OCI-LY7 (cell line): Measurements from ENCODE around the gene OR51B6. TPM values are rescaled to one million over a fixed set of nuclear protein-coding genes. Genes with fewer than 3 reads are reported as not detected.
"Not testable (repeated sequence)": the region's sequence is repeated elsewhere in the genome, so short reads cannot be mapped to it uniquely, and the experiment has no call there.

Experiments used
- BruUV-seq: library from RNA; stranded (reverse); fragments of 400-500 nt; replicated peaks from 2 replicates; lab custom pipeline; 2021; lab: Mats Ljungman, UMichigan
- CTCF ChIA-PET: fragments of 300-600 bp; sonication (Branson Sonifier 250); formaldehyde crosslinking; loops from one replicate; lab custom pipeline; 2022; ENCODE audit warnings: antibody characterized with exemption; ENCODE audit not compliant: unreplicated experiment; lab: Charles Lee
- POLR2A ChIA-PET: fragments of 300-600 bp; sonication (Branson Sonifier 250); formaldehyde crosslinking; loops from one replicate; lab custom pipeline; 2022; ENCODE audit warnings: antibody characterized with exemption; lab: Charles Lee
- DNase-seq: peaks from one replicate; pipeline ENCODE4 v3.0.0-alpha.2; 2015; ENCODE audit warnings: low spot score
- H2AFZ ChIP-seq: fragments of 200-600 bp; sonication (generic), shearing (Covaris generic); 2 replicates; pipeline ENCODE4 v1.6.1; 2014; ENCODE audit warnings: mild to moderate bottlenecking, antibody characterized with exemption, low read length, moderate library complexity
- H3K27ac ChIP-seq: fragments of 200-600 bp; sonication (generic); 2 replicates; pipeline ENCODE4 v1.5.1; 2014; ENCODE audit warnings: mixed run types, low read depth, mild to moderate bottlenecking, moderate library complexity, low read length, inconsistent platforms; ENCODE audit not compliant: poor library complexity, severe bottlenecking
- H3K36me3 ChIP-seq: fragments of 200-600 bp; sonication (generic); 2 replicates; pipeline ENCODE4 v1.6.1; 2014; ENCODE audit warnings: mild to moderate bottlenecking, antibody characterized with exemption, low read length, moderate library complexity, mixed read lengths; ENCODE audit not compliant: insufficient read depth
- H3K4me1 ChIP-seq: fragments of 200-600 bp; sonication (generic); 2 replicates; pipeline ENCODE4 v1.5.1; 2014; ENCODE audit warnings: mild to moderate bottlenecking, low read length; ENCODE audit not compliant: insufficient read depth, poor library complexity, severe bottlenecking
- H3K4me2 ChIP-seq: fragments of 200-600 bp; sonication (generic); 2 replicates; pipeline ENCODE4 v1.6.1; 2014; ENCODE audit warnings: mild to moderate bottlenecking, low read length
- H3K4me3 ChIP-seq: fragments of 200-600 bp; sonication (generic); 2 replicates; pipeline ENCODE4 v1.5.1; 2014; ENCODE audit warnings: mild to moderate bottlenecking, low read depth, low read length; ENCODE audit not compliant: poor library complexity, severe bottlenecking
- H3K79me2 ChIP-seq: fragments of 200-600 bp; sonication (generic); 2 replicates; pipeline ENCODE4 v1.6.1; 2016; ENCODE audit warnings: low read depth, mild to moderate bottlenecking, low read length, moderate library complexity, mixed read lengths; ENCODE audit not compliant: insufficient read depth
- H3K9me2 ChIP-seq: fragments of 200-600 bp; sonication (generic); 2 replicates; pipeline ENCODE4 v1.6.1; 2016; ENCODE audit warnings: mild to moderate bottlenecking, low read length, mixed read lengths; ENCODE audit not compliant: insufficient read depth
- H3K9me3 ChIP-seq: fragments of 200-600 bp; sonication (generic); 2 replicates; pipeline ENCODE4 v1.6.1; 2014; ENCODE audit warnings: mild to moderate bottlenecking, mixed run types, low read length, mixed read lengths
- H4K20me1 ChIP-seq: fragments of 200-600 bp; sonication (generic); 2 replicates; pipeline ENCODE4 v1.6.1; 2014; ENCODE audit warnings: mild to moderate bottlenecking, antibody characterized with exemption, low read length, moderate library complexity, mixed read lengths; ENCODE audit not compliant: insufficient read depth
- EZH2phosphoT487 ChIP-seq: fragments of 200-600 bp; sonication (generic); IDR thresholded peaks from 2 replicates; pipeline ENCODE4 v1.6.1; 2018; ENCODE audit warnings: low read depth, borderline replicate concordance, mild to moderate bottlenecking, mixed run types, antibody characterized with exemption, low read length, moderate library complexity, mixed read lengths
- intact Hi-C: fragments of 100-400 bp; cut with micrococcal nuclease; formaldehyde crosslinking; loops from one replicate; pipeline ENCODE4 v1.10.0; 2022; ENCODE audit not compliant: unreplicated experiment
- total RNA-seq, 2 experiments: library from RNA; depleted of rRNA in 1 of 2; stranded (reverse); fragments of >200 nt in 1 of 2; shearing (Covaris generic) in 1 of 2; gene quantifications; 2 replicates each; pipeline ENCODE4 v1.2.3, GENCODE V29; 2014 to 2022
- TF ChIP-seq, protein P1 (sequence below): fragments of 200-600 bp; sonication (generic); conservative IDR thresholded peaks from 2 replicates; pipeline ENCODE4 v1.5.1; 2014; ENCODE audit warnings: mild to moderate bottlenecking, antibody characterized with exemption, low read length, moderate library complexity, mixed read lengths

OR51B6 gene
- total RNA-seq, 2 experiments from 2014 or later = not detected

DNA sequence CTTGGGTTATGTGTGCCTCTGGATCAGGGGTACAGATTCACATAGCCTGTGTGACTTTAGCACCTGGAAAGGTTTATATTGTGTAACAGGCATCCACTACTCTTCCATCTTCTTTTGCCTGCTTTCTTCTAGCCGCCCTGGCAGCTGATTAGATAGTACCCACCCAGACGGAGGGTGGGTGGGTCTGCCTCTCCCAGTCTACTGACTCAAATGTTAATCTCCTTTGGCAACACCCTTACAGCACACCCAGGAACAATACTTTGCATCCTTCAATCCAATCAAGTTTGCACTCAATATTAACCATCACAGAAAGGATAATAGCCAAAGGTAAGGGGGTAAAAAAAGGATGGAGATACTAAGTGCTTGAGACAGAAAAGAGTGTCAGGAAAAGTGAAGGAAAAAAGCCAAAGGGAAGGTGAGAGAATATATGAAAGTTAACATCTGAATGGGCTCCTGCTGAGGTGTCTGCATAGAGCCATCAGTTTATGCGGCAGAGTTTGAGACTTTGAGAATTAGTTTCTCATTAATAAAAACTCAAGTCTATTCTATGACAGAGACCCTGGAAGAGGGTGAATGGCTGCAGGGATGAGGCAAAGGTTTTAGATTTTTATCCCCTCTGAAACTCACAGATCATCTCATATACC lies 2.6 kb upstream of the OR51B6 start:
- H4K20me1 ChIP-seq = no peaks in the 10 kb centered on the region
- no peaks in the 10 kb centered on the region for H3K9me2 ChIP-seq
- no peak for TF ChIP-seq EZH2phosphoT487
- TF ChIP-seq, protein P1, sequence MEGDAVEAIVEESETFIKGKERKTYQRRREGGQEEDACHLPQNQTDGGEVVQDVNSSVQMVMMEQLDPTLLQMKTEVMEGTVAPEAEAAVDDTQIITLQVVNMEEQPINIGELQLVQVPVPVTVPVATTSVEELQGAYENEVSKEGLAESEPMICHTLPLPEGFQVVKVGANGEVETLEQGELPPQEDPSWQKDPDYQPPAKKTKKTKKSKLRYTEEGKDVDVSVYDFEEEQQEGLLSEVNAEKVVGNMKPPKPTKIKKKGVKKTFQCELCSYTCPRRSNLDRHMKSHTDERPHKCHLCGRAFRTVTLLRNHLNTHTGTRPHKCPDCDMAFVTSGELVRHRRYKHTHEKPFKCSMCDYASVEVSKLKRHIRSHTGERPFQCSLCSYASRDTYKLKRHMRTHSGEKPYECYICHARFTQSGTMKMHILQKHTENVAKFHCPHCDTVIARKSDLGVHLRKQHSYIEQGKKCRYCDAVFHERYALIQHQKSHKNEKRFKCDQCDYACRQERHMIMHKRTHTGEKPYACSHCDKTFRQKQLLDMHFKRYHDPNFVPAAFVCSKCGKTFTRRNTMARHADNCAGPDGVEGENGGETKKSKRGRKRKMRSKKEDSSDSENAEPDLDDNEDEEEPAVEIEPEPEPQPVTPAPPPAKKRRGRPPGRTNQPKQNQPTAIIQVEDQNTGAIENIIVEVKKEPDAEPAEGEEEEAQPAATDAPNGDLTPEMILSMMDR = no peak
- H3K4me3 ChIP-seq = no peak overlapping the region
- no TSS peak for BruUV-seq
- no peaks in the 10 kb centered on the region for H3K4me1 ChIP-seq
- ChIA-PET CTCF (no interaction called here), POLR2A (no interaction called here)
- H2AFZ ChIP-seq = no peak overlapping the region
- H3K9me3 ChIP-seq = no peaks in the 10 kb centered on the region
- no peak overlapping the region for H3K27ac ChIP-seq
- DNase-seq = no peak
- no peaks in the 10 kb centered on the region for H3K36me3 ChIP-seq
- H3K4me2 ChIP-seq = no peak overlapping the region
- H3K79me2 ChIP-seq = no peaks in the 10 kb centered on the region
- intact Hi-C loops = no loop called here

DNA sequence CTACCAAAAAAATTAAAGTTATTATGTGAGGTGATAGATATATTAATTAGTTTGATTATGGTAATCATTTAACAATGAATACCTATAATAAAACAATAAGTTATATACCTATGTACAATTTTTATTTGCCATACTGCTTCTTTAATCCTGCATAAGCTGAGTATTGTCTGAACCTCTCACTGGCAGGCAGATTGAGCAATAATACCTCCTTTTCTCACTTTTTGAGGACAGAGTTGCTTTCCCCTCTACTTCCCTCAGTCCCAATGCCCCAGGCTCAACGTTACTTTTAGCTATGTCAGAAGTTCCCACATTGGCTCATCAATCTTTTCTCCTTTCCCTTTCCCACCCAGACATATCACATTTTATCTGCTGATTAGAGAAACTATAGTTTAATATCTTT lies 1.8 kb upstream of the OR51B6 start:
- no peaks in the 10 kb centered on the region for H4K20me1 ChIP-seq
- H3K4me3 ChIP-seq = no peak overlapping the region
- TF ChIP-seq EZH2phosphoT487 = no peak
- TF ChIP-seq, protein P1 = no peak
- no peak overlapping the region for H3K4me2 ChIP-seq
- ChIA-PET CTCF (no interaction called here), POLR2A (no interaction called here)
- no TSS peak for BruUV-seq
- H3K9me3 ChIP-seq = no peaks in the 10 kb centered on the region
- H3K36me3 ChIP-seq = no peaks in the 10 kb centered on the region
- no peak overlapping the region for H2AFZ ChIP-seq
- intact Hi-C loops = no loop called here
- H3K9me2 ChIP-seq = no peaks in the 10 kb centered on the region
- H3K4me1 ChIP-seq = no peaks in the 10 kb centered on the region
- no peak for DNase-seq
- no peaks in the 10 kb centered on the region for H3K79me2 ChIP-seq
- H3K27ac ChIP-seq = no peak overlapping the region

- H4K20me1 ChIP-seq, H3K36me3 ChIP-seq, CTCF ChIA-PET, H3K9me3 ChIP-seq, BruUV-seq, POLR2A ChIA-PET, DNase-seq, intact Hi-C loops, H3K4me3 ChIP-seq, H3K4me2 ChIP-seq, H2AFZ ChIP-seq, H3K9me2 ChIP-seq, H3K27ac ChIP-seq, H3K4me1 ChIP-seq, H3K79me2 ChIP-seq: not testable (repeated sequence)
These were observed 4.7 kb downstream of the OR51B6 start for GRCh38 chr11:5356031-5356430.
